HuH-7 (cell line): Measurements from ENCODE around the gene ZGLP1.
A peak's percentile ranks its signal among the peaks of the same experiment; 100 is the strongest.
"Not testable (repeated sequence)": the region's sequence is repeated elsewhere in the genome, so short reads cannot be mapped to it uniquely, and the experiment has no call there.

Experiments
- DNase-seq: peaks from one replicate; pipeline ENCODE4 v3.0.0; 2011; ENCODE audit warnings: low spot score

ZGLP1 gene

GRCh38 chr19:10309423-10309822 is at the start of gene ZGLP1:
ZGLP1 (minus strand) TSS chr19:10309815.
- no peak for DNase-seq

DNA sequence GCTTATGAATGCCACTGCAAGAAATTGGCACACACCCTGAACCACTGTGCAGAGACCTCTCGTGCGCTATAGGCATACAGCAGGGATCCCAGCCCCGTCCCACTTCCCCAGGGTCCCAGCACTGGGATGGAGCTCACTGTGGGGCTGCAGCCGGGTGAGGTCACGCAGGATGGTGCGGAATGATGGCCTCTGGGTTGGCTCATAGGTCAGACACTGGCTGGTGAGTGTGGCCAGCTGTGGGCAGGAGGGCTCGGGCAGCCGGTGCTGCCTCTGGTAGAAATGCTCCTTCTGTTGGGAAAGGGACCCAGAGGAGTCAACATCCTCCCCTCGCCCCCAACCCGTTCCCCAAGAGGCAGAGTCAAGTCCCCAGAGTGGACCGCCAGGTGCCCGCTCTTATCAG is 46.8 kb upstream of the ZGLP1 start:
- DNase-seq, result no peak

- DNase-seq, result no peak
Measured at GRCh38 chr19:10353793-10354391, 44.3 kb upstream of the ZGLP1 start.

DNA sequence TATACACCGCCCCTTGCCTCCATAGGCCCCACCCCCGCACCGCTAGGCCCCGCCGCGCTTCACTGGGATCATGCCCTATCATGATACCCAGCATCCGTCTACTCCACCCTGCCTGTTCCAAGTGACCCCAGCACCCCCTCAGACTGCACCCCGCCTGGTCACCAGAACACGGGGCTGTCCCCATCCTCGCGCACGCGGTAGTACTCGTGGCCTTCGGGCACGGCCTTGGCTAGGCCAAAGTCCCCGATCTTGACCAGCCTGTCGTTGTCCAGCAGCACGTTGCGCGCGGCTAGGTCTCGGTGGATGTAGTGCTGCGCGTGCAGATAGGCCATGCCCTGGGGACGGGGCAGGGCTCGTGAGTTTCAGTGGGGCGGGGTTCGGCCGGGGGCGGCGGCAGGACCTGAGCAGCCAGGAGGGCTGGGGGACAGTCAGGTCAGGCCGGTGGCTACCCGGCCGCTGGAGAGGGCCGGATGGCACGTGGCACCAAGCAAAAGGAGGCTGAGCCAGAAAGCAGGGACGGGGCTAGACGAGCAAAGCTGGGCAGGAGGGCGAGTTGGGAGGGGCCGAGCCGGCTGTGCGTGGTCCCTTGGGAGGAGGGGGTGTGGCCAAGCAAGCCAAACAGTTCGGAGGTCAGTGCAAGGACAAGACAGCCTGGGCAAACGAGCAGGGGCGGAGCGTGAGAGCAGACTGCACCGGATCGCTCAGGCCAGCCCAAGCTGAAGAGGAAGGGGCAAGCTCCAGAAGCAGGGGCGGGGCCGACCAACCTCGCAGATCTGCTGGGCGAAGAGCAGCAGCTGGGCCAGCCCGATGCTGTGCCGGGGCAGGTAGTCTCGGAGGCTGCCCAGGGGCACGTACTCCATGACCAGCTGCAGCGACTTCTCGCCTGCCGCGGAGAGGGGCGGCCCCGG is 43.4 kb upstream of the ZGLP1 start:
- no peak for DNase-seq

DNA sequence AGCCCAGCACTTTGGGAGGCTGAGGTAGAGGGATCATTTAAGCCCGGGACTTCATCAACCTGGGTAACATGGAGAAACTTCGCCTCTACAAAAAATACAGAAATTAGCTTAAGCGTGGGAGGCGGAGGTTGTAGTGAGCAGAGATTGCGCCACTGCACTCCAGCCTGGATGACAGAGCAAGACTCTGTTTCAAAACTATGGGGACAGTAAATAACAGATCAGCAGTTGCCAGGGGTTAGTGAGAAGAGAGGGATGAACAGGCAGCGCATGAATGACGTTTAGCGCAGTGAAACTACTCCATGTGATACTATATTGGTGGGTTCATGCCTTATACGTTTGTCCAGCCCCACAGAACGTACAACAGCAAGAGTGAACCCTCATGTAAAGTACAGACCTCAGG is 36.9 kb upstream of the ZGLP1 start:
- DNase-seq, result no peak

DNA sequence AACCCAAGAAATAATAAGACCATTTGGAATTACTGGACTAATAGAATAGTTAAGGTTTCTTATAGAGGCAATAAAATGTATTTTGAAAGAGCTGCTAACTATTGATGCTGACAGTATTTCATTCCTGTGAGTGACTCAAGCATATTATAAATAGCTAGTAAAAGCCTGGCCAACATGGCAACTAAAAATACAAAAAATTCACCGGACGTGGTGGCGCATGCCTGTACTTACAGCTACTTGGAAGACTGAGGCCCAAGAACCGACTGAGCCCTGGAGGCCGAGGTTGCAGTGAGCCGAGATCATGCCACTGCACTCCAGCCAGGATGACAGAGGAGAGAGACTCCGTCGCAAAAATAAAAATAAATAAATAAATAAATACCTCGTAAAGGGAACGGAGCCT is 35.2 kb upstream of the ZGLP1 start:
- DNase-seq, result no peak

- no peak for DNase-seq
Measured at GRCh38 chr19:10343495-10343894, 33.9 kb upstream of the ZGLP1 start.

GRCh38 chr19:10339977-10340376 is 30.4 kb upstream of the ZGLP1 start:
- DNase-seq, result no peak

- DNase-seq, result no peak
Measured at GRCh38 chr19:10339380-10339960, 29.9 kb upstream of the ZGLP1 start, which contains the start of gene ICAM3. ICAM3 (minus strand) TSS chr19:10339624; CDS start chr19:10339614, 10 bp downstream.

DNA sequence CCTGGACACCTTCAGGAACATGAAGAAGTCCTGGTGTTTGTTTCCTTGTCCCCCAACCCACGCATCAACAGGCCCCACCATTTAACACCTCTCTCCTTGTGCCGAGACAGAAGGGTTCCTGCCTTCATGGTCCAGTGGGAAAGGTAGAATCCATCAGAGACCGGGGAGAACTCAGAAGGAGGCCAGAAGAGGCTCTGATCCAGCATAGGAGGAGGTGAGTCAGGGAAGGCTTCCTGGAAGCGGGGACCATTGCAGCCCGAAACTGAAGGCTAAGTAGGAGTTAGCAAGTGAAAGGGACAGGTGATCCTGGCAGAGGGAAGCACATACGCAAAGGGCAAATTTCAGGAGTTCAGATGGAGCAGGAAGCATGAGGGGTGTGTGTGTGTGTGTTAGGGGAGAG is 29.3 kb upstream of the ZGLP1 start:
- DNase-seq, result no peak

DNA sequence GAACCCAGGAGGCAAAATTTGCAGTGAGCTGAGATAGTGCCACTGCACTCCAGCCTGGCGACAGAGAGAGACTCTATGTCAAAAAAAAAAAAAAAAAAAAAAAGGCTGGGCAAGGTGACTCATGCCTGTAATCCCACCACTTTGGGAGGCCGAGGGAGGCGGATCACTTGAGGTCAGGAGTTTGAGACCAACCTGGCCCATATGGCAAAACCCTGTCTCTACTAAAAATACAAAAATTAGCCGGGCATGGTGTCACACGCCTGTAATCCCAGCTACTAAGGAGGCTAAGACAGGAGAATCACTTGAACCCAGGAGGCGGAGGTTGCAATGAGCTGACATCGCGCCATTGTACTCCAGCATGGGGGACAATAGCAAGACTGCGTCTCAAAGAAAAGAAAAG is 27.1 kb upstream of the ZGLP1 start:
- not testable (repeated sequence) for DNase-seq

- no peak for DNase-seq
Measured at GRCh38 chr19:10335352-10335985, 25.9 kb upstream of the ZGLP1 start.

GRCh38 chr19:10334588-10335351 is 25.2 kb upstream of the ZGLP1 start:
- DNase-seq, result peak; percentile 85

DNA sequence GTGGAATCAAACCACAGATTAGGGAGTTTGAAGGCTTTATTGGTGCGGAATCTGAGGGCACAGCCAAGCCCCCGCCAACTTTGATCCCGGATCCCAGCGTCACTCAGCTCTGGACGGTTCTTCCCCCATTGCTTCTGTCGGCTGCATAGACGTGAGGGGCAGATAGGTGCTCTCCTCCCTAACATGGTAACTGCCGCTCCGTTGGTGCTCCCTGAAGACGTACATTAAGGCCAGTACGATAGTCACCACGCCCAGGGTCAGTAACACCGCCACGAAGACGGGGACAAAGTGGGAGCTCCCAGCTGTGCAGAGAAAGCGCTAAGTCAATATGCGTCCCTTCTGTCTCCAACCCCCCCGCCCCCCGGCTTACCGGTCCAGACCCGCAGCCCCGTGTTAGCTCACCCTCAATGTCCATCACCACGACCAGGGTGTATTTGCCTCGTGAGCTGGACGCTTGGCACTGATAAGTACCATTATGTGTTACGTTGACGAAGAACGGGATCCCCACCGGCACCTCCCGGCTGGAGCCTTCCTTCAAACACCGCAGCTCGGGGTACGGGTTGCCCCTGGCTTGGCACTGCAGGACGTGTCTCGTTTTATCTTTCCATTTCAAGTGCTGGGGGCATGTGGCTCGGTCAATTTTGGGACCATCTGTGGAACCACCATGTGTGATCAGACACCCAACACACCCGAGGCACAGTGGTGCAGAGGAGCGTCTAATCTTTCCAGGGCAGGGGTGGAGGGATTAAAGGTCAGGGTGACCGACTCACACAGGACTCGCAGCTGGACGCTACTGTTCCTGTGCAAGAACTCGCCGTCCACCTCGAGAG is 24.4 kb upstream of the ZGLP1 start:
- no peak for DNase-seq

DNA sequence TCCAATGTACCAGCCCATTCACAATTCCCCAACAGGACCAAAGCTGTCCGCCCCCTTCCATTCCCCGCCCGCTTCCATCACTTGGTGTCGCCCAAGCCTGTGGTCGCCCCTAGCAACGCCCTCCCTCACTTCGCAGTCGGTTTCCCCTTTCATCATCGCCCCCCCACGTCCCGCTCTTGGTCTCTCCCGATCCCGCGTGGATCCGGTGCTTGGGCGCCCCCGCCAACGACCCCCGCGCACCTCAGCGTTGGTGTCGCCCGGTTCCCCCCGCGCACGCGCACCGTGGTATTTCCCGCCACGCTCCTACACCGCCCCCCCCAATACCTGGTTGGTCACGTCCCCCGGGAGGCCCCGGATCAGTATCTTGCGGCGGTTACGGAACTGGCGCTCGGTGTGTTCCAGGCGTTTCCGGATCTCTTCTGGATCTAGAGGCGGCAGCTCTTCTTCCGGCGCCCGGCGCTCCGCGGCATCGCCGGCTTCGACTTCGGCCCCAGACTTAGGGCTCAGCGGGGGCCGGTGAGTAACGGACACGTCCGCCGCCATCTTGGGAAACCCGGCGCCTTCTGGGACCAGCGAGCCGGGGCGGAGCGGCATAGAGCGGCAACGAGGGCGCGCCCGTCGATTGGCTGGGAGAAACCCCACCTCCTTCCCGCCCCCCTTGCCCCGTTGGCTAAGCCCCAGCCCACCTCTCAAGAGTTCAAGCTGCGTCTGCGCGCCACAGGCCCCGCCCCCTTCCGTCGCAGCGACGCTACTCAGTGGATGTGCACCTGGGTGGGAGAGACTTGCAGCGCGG is 23.5 kb upstream of the ZGLP1 start, which contains the start of gene RAVER1:
Gene RAVER1, minus strand, starts transcription at position 565 of the 793 bp plus-strand sequence. Its CDS starts 22 bp downstream, at position 543.
- DNase-seq, result peak; percentile 96

GRCh38 chr19:10332158-10332964 is 22.7 kb upstream of the ZGLP1 start:
- no peak for DNase-seq

DNA sequence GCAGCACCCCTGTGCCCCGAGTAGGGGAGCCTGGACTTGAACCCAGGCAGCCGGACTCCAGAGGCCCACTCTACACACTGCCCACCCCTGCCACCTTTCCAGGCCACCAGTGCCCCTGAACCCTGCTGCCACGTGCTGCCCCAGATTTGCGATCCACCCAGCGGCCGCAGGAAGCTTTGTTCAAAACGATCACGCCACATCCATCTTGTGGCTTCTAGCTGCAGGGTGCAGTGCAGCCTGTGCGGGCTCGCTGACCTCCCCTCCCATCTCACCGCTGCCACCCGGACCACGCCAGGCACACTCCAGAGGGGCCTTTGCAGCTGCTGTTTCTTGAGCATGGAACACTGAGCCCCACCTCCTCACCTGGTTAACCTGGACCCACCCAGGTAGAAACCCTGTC is 19.9 kb upstream of the ZGLP1 start:
- DNase-seq, result no peak

DNA sequence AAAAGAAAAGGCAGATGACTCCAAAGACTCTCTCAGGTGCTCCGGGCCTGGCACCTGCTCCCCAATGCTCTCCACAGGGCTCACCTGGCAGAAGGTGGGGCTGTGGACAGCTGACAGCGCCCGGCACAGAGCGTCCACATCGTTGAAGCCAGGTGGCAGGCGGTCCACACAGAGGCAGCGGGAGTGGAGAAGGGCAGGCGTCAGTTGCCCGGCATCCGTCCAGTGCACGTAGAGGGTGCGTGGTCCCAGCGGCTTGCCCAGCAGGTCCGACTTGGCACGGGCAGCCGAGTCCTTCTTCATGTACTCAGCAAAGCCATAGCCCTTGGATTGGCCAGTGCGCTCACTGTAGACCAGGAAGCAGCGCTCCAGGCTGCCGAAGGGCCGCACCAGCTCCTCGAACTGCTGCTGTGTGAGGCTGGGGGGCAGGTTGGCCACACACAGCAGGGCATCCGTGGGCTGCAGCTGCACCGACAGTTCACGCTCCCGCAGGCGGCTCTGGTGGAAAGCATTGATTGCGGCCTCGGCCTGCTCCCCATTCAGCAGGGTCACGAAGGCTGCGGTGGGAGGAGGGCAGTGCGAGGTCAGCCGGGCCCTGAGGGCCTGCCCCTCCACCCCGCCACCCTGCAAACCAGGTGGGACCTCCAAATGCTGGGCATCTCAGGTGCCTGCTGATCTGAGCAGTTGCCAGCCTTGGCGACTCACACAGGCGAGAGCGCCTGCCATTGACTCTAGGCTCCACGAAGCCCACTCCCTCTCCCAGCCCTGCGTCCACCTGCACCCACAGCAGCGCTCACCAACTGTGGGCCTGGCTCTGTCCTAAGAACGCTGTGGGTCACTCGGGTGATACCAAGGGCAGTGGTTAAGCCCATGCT is 19.2 kb upstream of the ZGLP1 start:
- DNase-seq, result no peak
